ELR (cell line): ENCODE measurements around the gene CLDN6.
A peak's percentile ranks its signal among the peaks of the same experiment; 100 is the strongest.

Source experiments
- DNase-seq: peaks from one replicate; pipeline ENCODE4 v3.0.0-alpha.2; 2015; ENCODE audit warnings: low read depth

Gene CLDN6

DNA sequence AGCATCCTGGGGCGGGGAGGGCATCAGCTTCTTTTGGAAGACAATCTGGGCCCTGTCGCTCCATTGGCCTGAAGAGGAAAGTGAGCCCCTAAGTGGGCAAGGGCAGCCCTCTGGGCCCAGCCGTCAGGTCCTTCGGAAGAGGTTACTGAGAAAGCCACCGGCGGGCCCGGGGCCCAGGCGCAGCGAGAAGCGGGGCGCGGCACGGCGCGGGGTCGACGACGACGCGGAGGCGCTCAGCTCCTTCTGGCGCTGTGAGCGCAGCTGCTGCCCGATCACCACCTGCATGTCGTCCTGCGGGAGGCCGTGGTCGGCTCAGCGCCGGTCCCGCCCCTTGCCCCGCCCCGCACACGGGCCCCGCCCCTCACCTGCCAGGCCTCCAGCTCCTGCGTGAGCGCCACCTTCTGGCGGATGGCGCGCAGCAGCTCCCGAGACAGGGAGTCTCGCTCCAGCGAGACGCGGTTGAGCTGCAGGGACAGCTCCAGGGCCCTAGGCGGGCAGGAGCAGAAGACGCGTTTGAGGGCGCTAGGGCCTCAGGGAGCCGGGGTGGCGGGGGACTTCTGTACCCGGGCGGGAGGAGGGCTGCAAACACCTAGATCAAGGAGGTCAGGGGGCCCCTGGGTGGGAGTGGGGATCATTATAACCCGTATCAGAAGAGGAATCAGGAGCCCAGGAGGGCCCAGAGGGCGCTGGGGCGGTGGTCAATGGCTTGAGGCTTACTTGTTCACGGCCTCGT, 10.2 kb upstream of the CLDN6 start:
- peak; percentile 70 for DNase-seq

DNA sequence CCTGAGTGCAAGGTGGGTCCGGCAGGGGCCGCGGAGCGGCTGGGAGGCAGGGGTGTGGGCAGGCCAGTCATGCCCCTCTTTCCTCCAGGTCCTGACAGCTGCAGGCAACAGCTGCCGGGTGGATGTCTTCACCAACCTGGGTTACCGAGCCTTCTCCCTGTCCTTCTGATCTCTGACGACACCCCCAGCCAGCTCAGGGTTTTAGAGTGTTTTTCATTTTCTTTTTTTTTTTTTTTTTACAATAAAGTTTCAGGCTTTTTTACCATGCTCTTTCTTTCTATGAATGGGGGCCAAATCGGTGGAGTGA, 9.5 kb upstream of the CLDN6 start:
- DNase-seq: no peak

- DNase-seq: no peak
Measured at GRCh38 chr16:3026609-3027488, 8.9 kb upstream of the CLDN6 start.

DNA sequence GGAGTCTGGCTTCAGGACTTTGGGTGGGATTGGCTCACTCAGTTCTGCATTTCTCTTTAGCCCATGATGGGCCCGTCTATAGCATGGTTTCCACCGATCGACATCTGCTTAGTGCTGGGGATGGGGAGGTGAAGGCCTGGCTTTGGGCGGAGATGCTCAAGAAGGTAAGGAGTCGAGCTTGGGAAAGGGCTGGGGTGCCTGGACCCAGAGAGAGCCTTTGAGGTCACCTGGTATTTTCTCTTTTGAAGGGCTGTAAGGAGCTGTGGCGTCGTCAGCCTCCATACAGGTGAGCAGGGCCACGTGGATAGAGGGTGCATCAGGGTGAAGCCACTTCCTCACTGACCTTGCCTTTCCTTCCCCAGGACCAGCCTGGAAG, 8.0 kb upstream of the CLDN6 start:
- no peak for DNase-seq

GRCh38 chr16:3025032-3026002, 7.3 kb upstream of the CLDN6 start:
- no peak for DNase-seq

- DNase-seq: peak; percentile 98
Measured at GRCh38 chr16:3023669-3024478, 5.9 kb upstream of the CLDN6 start, which contains the start of the genes HCFC1R1 and THOC6. Gene HCFC1R1 (minus strand): TSS chr16:3023942. CDS start chr16:3023941, 1 bp downstream. Gene THOC6 (plus strand): TSS chr16:3024035. CDS start chr16:3024327, 292 bp downstream.

DNA sequence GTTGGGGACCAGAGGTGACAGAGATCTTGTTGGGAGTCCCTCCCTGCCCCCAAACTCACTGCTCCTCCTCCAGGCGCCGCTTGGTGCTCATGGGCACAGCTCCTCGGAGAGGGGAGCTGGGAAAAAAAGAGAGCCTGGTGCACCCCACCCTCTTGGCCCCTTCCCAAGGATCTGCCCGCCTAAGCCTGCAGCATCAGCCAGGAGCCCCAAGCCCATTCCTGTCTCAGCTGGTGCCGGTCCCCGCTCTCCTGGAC, 5.4 kb upstream of the CLDN6 start:
- peak; percentile 85 for DNase-seq

- no peak for DNase-seq
Measured at GRCh38 chr16:3022684-3023414, 4.9 kb upstream of the CLDN6 start.

DNA sequence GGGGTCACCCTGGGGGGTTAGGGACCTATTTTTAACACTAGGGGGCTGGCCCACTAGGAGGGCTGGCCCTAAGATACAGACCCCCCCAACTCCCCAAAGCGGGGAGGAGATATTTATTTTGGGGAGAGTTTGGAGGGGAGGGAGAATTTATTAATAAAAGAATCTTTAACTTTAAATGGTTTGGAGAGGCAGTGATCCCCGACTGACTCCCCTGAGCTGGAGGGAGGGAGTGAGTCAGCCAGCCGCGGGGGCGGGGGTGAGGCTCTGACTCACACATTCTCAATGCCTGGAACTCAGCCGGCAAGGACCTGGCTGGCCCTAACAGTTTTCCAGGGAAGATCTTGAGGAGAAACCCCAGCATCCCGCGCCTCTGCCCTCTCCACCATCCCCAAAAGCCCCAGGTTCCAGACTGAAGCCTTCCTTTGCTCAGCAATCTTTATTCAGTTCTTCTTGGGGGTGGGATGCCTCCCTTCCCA, 4.3 kb upstream of the CLDN6 start:
- peak; percentile 96 for DNase-seq

- peak; percentile 97 for DNase-seq
Measured at GRCh38 chr16:3021449-3022207, 3.6 kb upstream of the CLDN6 start.

DNA sequence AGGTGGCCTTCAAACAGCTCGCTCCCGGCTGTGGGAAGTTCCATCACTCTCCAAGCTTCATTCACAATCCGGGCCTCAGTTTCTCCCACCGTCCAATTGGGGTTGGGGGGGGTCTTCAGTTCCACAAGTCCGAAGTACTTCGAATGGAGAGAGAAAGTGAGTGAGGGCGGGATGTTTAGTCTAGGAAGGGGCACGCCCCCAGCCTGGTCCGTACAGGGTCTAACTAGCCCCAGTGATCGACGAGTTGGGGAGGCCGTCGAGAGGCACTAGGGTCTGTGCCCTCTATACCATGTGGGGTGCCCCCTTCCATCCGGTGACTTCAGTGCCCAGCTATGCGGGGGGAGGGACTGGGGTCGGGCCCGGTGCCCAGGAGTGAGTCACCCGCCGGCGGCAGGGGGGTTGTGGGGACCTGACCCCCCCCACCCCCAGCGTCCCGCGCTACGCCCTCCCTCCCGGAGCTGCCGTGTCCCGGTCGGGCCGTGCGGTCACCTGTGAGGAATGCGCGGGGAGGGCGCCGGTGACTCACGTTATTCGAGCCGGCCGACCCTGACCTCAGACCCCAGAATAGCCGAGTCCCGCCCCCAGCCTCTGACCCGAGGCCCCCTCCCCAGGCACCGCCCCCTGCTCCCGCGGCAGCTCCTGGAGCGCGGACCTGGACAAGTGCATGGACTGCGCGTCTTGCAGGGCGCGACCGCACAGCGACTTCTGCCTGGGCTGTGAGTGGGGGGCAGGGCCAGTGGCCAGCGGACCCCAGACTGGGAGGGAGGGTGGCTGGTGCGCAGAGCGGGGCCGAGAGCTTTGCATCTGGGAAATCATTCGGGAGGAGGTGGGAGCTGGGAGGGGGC, 2.8 kb upstream of the CLDN6 start:
- DNase-seq: peak; percentile 93

- peak; percentile 83 for DNase-seq
Measured at GRCh38 chr16:3020247-3020603, 2.2 kb upstream of the CLDN6 start, which contains the start of gene TNFRSF12A. Gene TNFRSF12A (plus strand): TSS chr16:3020368. CDS start chr16:3020398, 30 bp downstream.

DNA sequence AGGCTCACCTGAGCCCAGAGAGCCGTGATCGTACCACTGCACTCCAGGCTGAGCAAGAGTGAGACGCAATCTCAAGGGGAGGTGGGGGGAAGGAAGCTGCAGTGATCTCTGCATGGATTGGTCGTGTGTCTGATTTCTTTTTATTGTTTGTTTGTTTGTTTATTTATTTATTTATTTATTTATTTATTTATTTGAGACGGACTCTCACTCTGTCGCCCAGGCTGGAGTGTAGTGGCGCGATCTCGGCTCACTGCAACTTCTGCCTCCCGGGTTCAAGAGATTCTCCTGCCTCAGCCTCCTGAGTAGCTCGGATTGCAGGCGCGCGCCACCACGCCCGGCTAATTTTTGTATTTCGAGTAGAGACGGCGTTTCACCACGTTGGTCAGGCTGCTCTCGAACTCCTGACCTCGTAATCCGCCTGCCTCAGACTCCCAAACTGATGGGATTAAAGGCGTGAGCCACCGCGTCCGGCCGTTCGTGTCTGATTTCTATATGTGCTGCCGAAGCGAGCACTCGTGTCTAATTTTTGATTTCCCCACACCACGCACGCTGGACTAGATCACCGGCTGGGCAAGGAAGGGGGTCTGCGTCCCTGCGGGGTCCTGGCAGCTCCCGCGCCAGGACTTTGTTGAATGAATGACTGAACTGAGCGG, 1.7 kb upstream of the CLDN6 start:
- DNase-seq: no peak

- DNase-seq: no peak
Measured at GRCh38 chr16:3017344-3017743, 639 bp downstream of the CLDN6 start.

- no peak for DNase-seq
Measured at GRCh38 chr16:3015865-3016521, 2.0 kb downstream of the CLDN6 start.

DNA sequence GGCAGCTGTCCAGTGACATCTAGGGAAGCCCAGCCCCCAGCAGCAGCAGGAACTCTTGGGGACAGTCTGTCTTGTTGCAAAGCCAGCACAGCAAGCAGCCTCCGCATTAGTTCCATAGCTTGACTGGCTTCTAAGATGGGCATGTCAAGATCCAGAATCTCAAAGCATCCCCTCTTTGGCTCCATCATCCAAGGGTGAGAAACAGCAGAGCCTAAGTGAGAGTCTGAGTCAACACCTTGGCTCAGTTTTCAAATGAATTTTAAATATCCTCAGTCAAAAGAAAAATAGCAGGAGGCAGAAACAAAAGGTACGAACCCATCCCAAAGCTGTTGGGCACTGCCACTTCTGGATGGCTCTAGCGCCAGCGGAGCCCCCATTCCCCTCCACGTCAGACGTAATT, 3.0 kb downstream of the CLDN6 start:
- no peak for DNase-seq

DNA sequence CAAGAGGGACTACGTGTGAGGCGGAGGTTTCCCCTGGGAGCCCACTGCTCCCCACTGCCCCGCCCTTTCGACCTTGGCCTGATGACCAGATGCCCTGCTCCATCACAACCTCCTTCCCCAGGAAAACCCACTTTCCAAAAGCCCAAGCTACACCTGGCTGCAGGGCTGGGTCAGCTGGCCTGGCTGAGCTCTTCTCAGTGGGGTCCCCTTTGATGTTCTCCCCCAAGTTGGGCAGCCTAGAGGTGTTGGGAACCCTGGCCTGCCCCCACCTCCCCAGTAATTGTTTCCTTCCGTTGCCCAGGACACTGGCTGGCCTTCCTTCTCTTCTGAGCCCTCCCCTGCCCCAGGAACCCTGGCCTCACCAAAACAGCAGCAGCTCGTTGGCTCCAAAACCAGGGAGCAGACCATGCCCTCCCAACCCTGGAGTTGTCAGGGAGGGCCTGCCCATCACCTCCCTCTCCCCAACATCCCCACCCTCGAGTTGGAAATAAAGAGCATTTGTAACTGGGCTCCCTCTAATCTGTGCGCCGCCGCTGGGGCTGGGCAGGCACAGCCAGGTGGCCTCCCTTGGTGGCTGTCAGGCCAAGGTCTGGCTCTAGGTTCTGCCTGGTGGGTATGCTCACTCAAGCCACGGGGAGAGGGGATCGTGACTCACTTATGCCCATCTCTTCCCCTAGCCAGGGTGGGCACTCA, 3.8 kb downstream of the CLDN6 start:
- DNase-seq: no peak
